Ovary (tissue), 3 donors: ENCODE results near the gene TLX2.

ENCODE experiments used
- CTCF ChIP-seq, 3 donors: fragments of 450-650 bp in 2 of 3; fragments of 200-600 bp in 1 of 3; IDR thresholded peaks; one replicate each; pipeline versions ENCODE4 v1.5.1 to v1.8.0; 2016 to 2022; ENCODE audit warnings: antibody characterized with exemption in 3 of 3, mild to moderate bottlenecking in 1 of 3
- POLR2A ChIP-seq: fragments of 450-650 bp; IDR thresholded peaks from one replicate; pipeline ENCODE4 v1.6.1; 2017; ENCODE audit warnings: antibody characterized with exemption, mild to moderate bottlenecking, moderate library complexity
- donor health status: DM: no; HTN: no; CAD: no.

DNA sequence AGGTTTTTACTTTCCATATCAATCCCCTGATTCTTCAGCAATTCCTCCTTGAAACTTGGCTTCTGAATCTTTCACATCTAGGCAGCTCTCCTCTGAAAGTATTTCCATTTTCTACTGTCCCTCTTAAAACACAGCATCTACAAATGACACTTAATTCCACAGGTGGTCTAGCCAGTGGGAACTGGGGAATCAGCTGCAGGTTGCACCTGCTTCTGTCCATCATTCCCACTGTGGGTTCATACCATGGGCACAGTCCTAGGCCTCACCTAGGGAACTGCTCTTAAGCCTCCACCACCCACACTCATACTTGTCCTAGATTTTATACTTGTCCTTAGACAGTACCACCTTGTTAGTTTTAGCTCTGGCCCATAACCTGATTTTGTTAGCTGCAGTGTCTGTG lies 37.3 kb downstream of the TLX2 start:
- no peak for TF ChIP-seq CTCF (IDR thresholded peaks at IDR 0.05)
- TF ChIP-seq POLR2A = no peak
